COR-L47 (cell line): ENCODE measurements around the gene THG1L.
"Not testable (repeated sequence)": the region's sequence is repeated elsewhere in the genome, so short reads cannot be mapped to it uniquely, and the experiment has no call there.

Source experiments
- DNase-seq: peaks from one replicate; lab custom pipeline; 2025; lab: John Stamatoyannopoulos, UW

THG1L gene

DNA sequence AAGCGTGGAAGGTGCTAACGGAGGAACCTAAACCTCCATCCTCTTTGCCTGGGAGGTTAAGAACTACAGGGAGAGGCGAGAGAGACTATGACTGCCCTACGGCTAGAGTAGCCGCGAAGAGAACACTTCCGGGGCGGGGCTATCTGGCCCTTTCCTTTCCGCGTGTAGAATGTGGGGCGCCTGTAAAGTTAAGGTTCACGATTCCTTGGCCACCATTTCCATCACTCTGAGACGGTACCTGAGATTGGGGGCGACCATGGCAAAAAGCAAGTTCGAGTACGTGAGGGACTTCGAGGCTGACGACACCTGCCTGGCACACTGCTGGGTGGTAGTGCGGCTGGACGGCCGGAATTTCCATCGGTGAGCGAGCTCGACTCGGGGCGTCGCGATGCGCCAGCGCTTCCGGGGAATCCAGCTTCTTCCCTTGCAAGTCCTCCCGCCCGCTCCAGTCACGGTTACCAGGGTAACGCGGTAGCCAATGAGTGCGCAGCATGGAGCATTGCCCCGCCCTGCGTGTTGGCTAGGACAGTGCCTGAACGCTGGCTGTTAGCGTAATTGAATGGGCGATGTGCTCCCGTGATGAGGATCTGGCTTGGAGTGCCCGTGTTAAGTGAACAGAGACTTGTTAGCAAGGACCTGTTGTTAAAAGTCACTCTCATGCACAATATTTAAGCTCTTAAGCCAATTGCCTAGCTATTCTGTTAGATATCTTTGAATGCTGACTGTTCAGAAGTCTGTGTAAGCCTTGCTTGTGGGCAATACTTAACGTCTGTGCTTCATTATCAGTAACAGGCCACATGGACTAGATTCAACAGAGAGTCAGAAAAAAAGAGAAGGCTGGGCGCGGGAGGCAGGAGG lies at the start of gene THG1L:
Gene THG1L (plus strand): TSS at position 149 of the 858 bp plus-strand sequence. CDS start 21 bp downstream, at position 170.
- peak; percentile 98 for DNase-seq

DNA sequence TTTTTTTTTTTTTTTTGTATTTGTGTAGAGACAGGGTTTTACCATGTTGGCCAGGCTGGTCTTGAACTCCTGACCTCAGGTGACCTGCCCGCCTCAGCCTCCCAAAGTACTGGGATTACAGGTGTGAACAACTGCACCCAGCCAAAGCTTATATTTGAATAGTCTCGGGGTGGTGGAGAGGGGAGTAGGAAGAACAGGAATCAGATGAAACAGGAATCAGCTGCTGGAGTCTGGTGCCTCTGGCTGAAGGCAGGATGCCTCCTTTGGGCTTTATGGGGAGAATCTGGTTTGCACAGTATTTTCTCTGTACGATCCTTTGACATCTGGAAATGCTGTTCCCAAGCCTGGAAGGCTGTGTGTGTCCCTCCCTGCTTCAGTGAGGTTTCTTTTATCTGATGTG lies 49.0 kb upstream of the THG1L start:
- no peak for DNase-seq

DNA sequence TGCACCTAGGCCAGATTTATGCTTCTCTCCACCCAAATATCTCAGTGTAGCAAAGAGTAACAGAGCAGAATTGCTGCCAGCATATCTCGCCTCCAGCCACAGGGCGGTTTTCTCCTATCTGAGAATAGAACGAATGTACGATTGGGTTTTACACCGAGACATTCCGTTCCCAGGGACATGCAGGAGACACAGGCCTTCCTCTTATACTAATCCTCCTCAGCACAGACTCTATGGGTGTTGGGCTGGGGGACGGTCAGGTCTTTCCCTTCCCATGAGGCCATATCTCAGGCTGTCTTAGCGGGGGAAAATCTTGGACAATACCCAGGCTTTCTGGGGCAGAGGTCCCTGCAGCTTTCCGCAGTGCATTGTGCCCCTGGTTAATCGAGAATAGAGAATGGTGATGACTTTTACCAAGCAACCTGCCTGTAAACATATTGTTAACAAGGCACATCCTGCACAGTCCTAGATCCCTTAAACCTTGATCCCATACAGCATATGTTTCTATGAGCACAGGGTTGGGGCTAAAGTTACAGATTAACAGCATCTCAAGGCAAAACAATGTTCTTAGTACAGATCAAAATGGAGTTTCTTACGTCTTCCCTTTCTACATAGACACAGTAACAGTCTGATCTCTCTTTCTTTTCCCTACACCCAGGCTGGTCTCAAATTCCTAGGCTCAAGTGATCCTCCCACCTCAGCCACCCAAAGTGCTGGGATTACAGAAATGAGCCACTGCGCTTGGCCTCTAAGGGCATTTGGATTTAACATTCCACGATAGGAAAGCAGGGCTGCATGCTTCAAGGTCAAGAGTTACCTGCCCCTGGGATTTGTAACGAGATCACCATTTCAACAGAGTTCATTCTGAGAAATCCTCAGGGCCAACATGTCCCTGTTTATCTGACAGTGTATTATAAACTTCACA lies 44.7 kb upstream of the THG1L start:
- DNase-seq = not testable (repeated sequence)

DNA sequence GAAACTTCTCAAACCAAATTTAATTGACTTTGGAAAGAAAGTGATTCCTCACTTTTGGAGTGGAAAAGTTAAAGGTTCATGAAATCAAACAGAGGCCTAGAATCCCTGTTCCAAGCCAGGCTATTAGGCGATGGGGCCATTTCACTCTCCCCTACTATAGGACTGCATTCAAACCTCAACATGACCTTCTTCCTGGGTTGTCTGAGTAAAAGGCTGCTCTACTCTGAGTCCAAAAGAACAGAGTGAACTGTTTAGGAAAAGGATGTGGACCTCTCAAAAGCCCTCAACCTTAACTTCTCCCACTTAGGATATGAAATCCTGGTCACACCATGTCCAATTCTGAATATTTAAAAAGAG lies 44.0 kb upstream of the THG1L start:
- DNase-seq = no peak

DNA sequence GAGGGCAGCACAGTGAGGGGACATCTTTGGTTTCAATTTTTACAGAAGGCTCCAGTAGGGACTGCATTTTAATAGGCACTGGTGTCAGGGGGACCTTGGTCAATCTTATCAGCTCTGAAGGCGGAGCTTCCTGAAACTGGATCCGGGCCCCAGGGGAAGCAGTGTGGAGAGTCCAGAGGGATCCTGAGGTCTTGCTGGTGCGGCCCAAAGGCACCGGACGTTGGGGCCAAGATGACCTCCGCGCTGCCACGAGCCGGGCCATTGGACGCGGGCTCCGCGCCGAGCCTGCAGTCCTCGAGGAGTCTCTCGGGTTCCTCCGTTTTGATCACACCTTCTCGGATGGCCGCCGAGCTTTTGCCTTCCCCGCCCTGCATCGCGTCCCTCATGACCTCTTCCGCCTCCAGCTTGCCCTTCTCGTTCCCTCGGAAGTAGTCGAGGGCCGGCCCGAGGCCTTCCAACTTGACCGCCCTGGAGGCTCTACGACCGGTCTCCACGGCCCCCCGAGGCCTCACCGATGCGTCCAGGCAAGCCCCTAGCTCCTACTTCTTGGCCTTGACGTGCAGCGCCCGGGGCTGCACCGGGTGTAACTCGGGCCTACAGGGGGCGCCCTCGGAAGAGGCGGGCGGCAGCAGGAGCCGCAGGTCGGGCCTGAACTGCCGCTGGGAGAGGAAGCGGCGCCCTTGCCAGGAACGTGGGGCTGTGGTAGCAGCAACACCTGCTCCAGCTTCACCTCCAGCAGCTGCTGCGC lies 41.1 kb upstream of the THG1L start:
- DNase-seq = no peak

DNA sequence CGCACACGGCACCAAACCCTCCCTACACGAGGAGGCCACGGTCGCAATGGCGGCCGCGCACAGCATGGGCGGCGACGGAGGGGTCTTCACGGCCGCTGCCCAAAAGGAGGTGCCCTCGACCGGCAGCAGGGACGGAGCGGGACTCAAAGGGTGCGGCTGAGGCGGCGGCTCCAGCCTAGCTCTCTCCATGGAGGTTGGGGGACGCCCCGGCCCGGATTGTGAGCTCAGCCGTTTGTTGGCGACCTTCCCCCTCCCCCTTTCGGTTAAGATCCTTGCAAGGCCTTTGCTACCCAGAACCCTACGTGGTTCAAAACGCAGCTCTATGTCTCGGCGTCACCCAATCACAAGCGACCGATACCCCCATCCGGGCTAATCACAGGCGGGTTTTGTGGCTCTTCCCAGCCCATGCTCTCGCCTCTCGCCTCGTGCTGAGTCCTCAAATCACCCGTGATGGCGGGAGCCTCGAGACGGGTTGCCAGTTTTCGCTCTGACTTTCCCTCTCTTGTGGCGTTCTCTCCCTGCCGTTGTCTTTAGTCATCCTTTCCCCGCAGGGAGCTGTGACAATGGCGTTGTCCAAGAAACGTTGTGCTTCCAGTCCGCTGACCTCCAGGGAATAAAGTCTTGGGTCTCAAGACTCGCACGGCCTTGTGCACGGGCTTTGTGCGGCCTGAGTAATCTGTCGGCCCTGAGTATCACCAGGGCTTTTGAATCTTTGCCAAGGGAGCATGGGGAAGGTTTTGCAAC lies 40.4 kb upstream of the THG1L start:
- no peak for DNase-seq

DNA sequence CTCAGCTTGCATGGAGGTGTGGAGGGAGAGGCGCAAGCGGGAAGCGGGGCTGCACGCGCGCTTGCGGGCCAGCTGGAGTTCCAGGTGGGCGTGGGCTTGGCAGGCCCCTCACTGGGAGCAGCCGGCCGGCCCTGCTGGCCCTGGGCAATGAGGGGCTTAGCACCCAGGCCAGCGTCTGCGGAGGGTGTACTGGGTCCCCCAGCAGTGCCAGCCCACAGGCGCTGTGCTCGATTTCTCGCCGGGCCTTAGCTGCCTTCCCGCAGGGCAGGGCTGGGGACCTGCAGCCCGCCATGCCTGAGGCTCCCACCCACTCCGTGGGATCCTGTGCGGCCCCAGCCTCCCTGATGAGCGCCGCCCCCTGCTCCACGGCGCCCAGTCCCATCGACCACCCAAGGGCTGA lies 37.4 kb upstream of the THG1L start:
- DNase-seq = not testable (repeated sequence)

DNA sequence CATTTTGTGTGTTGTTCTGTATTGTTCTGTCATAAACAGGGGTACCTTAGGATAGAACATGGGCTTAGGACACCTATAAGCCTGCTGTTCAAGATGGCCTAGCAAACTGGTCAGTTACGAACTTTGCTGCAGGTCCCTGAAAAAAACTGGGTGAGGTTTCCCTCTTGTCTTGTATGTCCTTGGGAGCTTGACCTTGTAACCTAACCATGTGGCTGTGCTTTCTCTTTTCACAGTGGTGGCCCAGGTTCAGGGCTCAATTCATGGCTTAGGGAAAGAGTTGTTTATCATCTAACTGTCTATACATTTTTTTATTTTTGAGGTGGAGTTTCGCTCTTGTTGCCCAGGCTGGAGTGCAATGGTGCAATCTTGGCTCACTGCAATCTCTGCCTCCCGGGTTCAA lies 35.1 kb upstream of the THG1L start:
- DNase-seq = not testable (repeated sequence)

DNA sequence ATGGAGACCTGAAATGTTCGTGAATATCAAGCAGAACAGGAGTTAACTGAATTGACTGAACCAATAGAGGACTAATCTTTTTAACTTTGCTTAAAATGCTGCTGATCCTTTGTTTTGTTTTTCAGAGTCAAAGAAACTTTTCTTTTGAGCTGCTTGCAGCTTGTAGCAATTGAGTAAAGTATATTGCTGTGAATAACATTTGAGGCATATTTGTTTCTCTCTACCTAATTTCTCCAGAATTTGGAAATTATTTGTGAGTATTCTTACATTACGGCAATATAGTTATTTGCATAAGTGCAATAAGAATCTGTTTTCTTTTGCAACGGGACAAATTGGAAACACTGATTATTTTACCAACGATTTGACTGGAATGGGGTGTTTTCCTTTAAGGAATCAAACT lies 32.5 kb upstream of the THG1L start:
- DNase-seq = not testable (repeated sequence)

DNA sequence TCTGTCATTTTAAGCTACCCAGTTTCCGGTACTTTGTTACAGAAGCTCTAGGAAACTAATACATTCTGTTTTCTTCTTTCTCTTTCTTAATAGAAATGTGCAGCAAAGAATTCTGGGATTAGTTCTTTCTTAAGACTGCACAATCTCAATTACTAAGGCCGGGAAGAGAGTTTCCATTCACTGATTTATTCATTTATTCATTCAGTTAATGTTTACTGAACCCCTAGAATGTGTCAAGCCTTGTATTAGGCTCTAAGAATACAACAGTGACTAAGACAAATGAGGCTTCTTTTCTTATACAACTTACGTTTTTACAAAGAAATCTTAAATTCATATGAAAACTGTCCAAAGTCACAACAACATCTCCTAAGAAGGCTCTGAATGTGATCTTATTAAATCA lies 27.5 kb upstream of the THG1L start:
- no peak for DNase-seq

DNA sequence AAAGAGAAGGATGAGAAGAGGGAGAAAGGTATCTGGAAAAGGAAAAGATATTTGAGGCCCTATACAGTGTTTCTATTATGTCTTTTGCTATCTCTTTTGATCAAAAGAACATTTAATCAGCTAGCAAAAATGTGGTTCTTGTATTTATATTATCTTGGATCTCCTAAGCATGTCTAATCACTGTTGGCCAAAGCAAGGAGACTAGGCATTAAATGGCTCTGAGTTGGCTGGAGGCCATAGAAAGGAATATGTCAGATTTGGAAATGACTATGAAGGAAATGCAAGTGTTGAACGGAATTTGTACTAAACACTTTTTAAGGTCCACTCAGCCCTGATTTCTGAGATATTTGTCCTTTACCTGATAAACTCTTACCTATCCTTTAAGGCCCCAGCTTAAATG lies 22.4 kb upstream of the THG1L start:
- DNase-seq = no peak

DNA sequence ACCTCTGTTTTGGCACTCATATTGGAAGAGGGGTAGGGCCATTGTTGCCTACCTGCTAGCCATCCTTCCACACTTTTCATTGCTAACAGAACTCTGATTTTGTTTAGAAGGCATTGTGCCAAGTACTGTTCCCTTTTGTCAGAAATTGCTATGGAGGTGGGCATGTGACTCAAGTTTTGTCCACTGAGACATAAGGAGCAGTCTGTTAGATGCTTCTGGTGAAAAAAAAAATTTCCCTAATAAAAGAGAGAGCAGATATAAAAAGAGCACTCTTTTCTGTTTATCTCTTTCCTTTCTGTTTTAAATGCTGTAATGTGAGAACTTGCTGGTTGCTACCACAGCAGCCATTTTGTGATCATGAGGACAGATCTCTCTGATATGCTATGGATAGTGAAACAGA lies 21.9 kb upstream of the THG1L start:
- no peak for DNase-seq

DNA sequence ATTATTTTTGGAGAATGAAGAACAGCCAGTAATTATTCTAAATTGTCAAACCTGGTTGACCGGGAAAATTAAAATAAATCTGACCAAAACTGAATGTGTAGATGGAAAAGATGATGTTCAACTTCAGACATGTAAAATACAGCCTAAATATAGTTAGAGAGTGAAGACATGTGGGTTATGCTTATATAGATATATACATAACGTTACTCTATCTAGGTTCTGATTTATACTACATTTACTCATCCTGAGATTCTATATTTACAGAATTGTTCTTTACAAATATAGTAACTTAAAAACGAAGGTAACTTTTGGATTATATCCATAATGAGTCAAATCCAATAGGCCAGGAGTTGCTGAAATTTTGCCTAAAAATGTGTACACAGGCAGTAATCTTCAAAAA lies 20.8 kb upstream of the THG1L start:
- DNase-seq = no peak

DNA sequence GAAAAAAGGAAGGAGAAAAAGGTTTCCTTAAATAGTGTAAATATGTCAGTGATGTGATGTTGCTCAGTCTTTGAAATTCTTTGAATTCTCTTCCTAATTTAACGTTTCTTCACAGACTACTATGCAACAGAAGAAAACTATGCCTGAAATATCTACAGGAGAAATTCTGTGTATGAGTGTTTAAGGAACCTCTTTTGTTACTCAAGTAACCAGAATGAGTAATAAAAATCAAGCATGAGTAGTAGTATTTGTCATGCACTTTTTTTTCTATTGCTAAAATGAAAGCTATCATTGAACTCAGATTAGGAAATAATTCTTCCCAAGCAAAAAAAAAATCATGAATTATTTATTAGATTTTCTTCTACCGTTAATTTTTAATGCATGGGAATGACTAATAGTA lies 20.3 kb upstream of the THG1L start:
- DNase-seq = no peak

DNA sequence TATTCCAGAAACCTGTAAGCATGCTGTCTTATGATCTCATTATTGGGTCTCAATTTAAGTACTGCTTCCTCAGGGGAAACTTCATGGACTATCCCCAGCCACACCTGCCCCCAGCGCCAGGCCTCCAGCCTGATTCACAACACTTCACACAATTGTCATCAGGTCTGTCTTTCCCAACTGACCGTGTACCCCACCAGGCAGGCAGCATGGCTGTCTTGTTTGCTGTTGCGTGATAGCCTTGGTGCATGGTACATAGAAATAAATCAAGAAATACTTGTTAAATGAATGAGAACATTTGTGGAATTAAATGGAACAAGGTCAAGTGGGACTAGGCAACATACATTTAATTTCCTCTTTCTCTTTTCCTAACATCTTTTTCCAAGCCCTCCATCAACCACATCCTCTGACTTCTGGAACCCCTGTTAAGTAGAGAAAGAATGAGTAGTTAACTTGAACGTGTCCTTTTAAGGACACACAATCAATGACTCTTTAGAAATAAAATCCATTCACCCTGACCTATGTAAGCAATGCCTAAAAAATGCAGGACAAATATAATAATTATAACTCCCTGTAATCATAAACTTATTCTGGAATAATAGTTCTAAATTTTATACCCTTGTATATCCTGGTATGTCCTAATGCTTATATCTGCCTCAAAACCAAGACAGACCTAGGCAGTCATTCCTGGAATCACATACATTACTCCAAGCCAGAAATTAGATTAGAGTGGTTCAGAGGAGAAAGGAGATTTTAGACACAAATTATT lies 17.2 kb upstream of the THG1L start:
- DNase-seq = no peak

DNA sequence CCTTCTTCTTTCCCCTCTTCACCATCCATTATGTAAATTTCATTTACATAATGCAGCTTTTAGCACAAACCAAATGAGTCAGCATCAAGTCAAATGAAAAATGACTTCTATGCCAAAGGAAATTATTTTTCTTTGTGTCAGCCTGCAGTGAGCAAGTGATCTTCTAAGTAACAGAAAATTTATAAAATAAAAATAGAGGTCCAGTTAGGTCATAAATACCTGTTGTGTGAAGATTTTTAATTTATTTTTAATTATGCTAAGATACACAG lies 16.7 kb upstream of the THG1L start:
- DNase-seq = no peak

DNA sequence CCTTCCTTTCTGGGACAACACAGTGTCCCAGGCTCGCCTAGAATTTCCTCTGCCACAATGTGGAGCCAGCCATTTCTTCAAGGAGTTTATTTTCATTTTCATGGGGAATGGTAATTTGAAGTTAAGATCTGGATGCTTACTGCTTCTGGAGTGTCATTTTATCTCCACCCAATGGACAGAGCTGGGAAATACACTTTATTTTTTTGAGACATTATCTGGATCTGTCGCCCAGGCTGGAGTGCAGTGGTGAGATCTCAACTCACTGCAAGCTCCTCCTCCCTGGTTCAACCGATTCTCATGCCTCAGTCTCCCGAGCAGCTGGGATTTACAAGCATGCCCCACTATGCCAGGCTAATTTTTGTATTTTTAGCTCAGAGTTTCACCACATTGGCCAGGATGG lies 12.7 kb upstream of the THG1L start:
- DNase-seq = no peak

DNA sequence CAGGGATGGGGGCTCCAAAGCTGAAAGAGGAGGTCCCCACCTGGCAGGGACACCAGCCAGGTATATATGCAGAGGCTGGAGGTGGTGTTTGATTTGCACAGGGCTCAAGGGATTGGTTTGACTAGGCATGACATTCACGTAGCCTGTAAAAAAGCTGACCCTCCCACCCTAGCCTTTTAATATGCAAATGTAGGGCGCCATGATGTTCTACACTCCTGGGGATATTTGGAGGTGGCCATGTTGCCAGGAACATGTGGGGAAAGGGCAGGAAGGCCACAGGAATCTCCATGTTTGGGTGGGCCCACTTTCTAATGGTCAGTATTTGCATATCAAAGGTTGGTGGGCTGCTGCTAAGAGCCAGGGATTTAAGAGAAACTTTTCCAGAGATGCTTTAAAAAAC lies 12.0 kb upstream of the THG1L start:
- no peak for DNase-seq

DNA sequence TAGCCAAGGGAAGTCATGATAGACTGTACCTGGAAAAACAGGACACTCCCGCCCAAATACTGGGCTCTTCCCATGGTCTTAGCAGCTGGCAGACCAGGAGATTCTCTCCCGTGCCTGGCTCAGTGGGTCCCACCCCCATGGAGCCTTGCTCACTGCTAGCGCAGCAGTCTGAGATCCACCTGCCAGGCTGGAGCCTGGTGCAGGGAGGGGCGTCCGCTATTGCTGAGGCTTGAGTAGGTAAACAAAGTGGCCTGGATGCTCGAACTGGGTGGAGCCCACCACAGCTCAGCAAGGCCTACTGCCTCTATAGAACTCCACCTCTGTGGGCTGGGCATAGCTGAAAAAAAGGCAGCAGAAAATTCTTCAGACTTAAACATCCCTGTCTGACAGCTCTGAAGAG lies 10.1 kb upstream of the THG1L start:
- no peak for DNase-seq

DNA sequence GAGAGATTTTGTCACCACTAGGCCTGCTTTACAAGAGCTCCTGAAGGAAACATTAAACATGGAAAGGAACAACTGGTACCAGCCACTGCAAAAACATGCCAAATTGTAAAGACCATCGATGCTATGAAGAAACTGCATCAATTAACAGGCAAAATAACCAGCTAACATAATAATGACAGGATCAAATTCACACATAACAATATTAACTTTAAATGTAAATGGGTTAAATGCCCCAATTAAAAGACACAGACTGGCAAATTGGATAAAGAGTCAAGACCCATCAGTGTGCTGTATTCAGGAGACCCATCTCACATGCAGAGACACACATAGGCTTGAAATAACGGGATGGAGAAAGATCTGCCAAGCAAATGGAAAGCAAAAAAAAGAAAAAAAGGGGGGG lies 8.3 kb upstream of the THG1L start:
- DNase-seq = not testable (repeated sequence)

DNA sequence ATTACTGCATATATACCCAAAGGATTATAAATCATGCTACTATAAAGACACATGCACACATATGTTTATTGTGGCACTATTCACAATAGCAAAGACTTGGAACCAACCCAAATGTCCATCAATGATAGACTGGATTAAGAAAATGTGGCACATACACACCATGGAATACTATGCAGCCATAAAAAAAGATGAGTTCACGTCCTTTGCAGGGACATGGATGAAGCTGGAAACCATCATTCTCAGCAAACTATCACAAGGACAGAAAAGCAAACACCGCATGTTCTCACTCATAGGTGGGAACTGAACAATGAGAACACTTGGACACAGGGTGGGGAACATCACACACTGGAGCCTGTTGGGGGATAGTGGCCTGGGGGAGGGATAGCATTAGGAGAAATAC lies 4.6 kb upstream of the THG1L start:
- not testable (repeated sequence) for DNase-seq
